Keratinocyte (primary cell): ENCODE measurements around the gene ADGRG4.

Experiments
- EZH2 ChIP-seq: IDR thresholded peaks from one replicate; pipeline ENCODE4 v1.6.1; 2012; ENCODE audit warnings: inconsistent platforms, mild to moderate bottlenecking, low read length, moderate library complexity
- TF ChIP-seq, protein P1 (sequence below), 3 experiments: IDR thresholded peaks in 1 of 3; conservative IDR thresholded peaks in 1 of 3; optimal IDR thresholded peaks in 1 of 3; 2 replicates in 2 of 3; 3 replicates in 1 of 3; pipeline versions ENCODE3 to v1.5.1; 2011; ENCODE audit warnings: low read length in 3 of 3, mild to moderate bottlenecking in 3 of 3, moderate library complexity in 2 of 3, control low read depth in 1 of 3, inconsistent platforms in 1 of 3; ENCODE audit not compliant: insufficient read depth in 2 of 3; ENCODE audit errors: extremely low read depth in 1 of 3

DNA sequence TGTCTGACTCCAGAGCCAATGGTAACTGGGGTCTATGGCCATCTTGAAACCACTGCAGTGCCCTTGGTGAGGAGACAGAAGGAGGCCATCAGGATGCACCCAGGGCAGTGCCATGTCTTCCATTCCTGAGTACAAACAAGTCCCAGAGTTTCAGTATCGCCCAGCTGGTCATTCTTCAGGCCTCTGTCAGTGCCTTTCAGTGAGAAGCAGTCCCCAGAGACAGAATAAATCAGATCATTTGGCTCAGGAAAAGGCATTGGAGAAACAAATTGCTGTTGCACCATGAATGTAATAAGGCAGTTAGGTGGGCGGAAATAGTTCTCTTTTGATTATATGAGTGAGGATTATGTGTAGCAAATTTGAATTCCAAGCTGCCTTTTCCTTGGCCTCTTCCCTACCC, 21.3 kb downstream of the ADGRG4 start:
- TF ChIP-seq EZH2 = no peak
- TF ChIP-seq, protein P1, sequence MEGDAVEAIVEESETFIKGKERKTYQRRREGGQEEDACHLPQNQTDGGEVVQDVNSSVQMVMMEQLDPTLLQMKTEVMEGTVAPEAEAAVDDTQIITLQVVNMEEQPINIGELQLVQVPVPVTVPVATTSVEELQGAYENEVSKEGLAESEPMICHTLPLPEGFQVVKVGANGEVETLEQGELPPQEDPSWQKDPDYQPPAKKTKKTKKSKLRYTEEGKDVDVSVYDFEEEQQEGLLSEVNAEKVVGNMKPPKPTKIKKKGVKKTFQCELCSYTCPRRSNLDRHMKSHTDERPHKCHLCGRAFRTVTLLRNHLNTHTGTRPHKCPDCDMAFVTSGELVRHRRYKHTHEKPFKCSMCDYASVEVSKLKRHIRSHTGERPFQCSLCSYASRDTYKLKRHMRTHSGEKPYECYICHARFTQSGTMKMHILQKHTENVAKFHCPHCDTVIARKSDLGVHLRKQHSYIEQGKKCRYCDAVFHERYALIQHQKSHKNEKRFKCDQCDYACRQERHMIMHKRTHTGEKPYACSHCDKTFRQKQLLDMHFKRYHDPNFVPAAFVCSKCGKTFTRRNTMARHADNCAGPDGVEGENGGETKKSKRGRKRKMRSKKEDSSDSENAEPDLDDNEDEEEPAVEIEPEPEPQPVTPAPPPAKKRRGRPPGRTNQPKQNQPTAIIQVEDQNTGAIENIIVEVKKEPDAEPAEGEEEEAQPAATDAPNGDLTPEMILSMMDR (optimal IDR thresholded peaks at IDR 0.05 in 1 of 3, IDR thresholded peaks at IDR 0.05 in 1 of 3, conservative IDR thresholded peaks at IDR 0.05 in 1 of 3; ENCODE audit: extremely low read depth in 1 of 3, insufficient read depth in 2 of 3, low read length in 3 of 3) = no peak
